PFSK-1 (cell line): ENCODE data around the gene ITPRIPL2.

Experiments used
- POLR2AphosphoS5 ChIP-seq: IDR thresholded peaks from 2 replicates; pipeline ENCODE4 v1.6.1; 2012; ENCODE audit warnings: low read depth, mild to moderate bottlenecking, control low read depth, low read length, moderate library complexity
- SIN3A ChIP-seq: IDR thresholded peaks from 2 replicates; pipeline ENCODE4 v1.6.1; 2012; ENCODE audit warnings: mild to moderate bottlenecking, low read length, moderate library complexity, borderline replicate concordance; ENCODE audit not compliant: insufficient read depth
- TAF1 ChIP-seq: IDR thresholded peaks from 2 replicates; pipeline ENCODE4 v1.6.1; 2012; ENCODE audit warnings: low read length, control low read depth, borderline replicate concordance; ENCODE audit not compliant: insufficient read depth

DNA sequence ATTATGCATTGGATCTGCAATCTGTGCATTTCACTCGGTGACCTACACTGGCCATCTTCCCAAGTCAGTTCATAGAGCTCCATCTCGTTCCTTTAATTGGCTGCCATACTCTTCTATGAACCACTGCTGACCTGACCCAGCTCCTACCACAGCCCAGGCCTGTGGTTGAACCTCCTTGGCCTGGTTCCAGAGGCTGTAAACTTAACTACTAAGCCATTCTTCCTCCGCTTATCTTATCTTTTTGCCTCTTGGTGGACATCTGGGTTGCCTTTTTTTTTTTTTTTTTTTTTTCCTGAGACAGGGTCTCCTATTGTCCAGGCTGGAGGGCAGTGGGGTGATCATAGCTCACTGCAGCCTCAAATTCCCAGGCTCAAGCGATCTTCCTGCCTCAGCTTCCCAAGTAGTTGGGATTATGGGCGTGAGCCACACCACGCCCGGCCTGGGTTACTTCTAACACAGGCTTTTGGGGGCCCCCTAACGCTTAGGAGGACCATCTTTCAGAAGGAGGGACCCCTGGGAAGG lies 28.0 kb upstream of the ITPRIPL2 start:
- TF ChIP-seq POLR2AphosphoS5 = no peak
- no peak for TF ChIP-seq TAF1
- TF ChIP-seq SIN3A = no peak
